SK-MEL-5 (cell line): ENCODE results near the gene SYTL5. TPM values are rescaled to one million over a fixed set of nuclear protein-coding genes. Genes with fewer than 3 reads are reported as not detected.

Experiments used
- DNase-seq: peaks from one replicate; pipeline ENCODE4 v3.0.0-alpha.2; 2016; ENCODE audit warnings: low read depth, low spot score
- in situ Hi-C: cut with HindIII; loops from 2 replicates; pipeline ENCODE4 v1.10.0; 2016; ENCODE audit warnings: low sequenced_read_pairs, high pct_unique_total_duplicates, low pct_unique_long_range_greater_than_20kb
- small RNA-seq, 2 experiments: library from RNA; depleted of rRNA; stranded (forward); fragments of <200 nt; gene quantifications; one replicate each; pipeline ENCODE3, GENCODE V24; 2014
- total RNA-seq: library from RNA; depleted of rRNA; stranded (reverse); fragments of >200 nt; shearing (Covaris generic); gene quantifications from 2 replicates; pipeline ENCODE4 v1.2.3, GENCODE V29; 2014; rRNA removed

Gene SYTL5
- total RNA-seq, 1 experiment from 2014 or later = 69.1 TPM

GRCh38 chrX:38163193-38163592 is 156.8 kb downstream of the SYTL5 start:
- in situ Hi-C loops = no loop called here
- no peak for DNase-seq

DNA sequence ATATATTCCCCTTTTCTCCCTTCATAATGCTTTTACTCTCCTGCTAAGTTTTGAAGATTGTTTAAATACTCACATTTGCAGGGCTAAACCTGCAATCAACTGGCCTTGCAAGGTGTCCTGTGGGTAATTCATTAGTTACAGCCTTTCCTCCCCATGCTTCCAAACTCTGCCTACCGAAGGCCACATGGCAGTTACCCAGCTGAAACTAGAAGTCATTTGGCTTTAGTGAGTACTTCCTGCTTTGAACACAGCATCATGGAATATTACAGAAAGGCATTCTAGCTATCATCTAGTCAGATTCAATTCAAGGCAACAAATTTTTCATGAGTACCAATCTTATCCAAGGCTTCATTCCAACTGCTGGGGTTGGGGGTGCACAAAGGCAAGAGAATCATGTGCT is 158.7 kb downstream of the SYTL5 start:
- in situ Hi-C loops = no loop called here
- no peak for DNase-seq

GRCh38 chrX:38166478-38167083 is 160.2 kb downstream of the SYTL5 start:
- in situ Hi-C loops = no loop called here
- peak; percentile 40 for DNase-seq

GRCh38 chrX:38170556-38170955 is 164.2 kb downstream of the SYTL5 start:
- DNase-seq = no peak
- in situ Hi-C loops = no loop called here

DNA sequence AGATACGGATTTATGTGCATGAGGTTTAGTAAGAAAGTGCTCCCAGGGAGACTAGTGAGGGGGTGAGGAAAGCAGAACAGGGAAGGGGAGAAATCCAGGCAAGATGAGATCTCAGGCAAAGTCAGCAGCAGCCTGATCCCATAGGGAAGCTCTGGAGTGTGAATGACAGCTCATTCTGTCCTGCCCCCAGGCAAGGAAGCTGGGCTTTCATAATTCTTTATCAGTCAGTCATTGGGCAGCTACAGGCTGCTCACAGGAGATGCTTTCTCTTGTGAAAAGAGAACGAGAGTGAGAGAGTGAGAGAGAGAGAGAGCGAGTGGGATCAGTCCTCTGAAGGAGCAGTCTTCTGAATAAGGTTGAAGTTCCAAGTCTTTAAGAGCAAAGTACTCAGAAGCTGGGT is 166.2 kb downstream of the SYTL5 start:
- in situ Hi-C loops = no loop called here

DNA sequence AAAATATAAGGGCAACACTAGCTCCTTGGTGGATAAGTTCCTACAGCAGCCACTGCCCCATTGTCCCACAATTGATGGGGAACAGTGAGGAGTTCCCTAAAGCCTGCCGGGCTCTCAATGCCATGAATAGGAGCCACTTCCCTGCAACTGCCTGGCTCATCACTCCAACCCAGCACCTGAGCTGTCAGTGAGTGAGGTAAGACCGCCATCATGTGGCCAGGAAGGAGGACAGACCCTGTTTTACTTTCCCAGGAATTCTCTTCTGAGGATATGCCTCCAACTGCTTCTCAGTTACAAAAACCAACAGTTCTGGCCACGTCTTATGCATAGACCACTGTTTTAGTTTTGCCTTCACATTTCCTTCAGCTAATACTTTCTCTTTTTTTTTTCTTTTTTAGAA is 168.8 kb downstream of the SYTL5 start:
- DNase-seq = peak; percentile 40
- in situ Hi-C loops = no loop called here

More for the DNA sequence above, 166.2 kb downstream of the SYTL5 start:
- DNase-seq = peak; percentile 26

GRCh38 chrX:38178396-38178795 is 172.0 kb downstream of the SYTL5 start:
- in situ Hi-C loops = no loop called here
- DNase-seq = no peak

Small RNAs within 50 kb of the gene (small RNA-seq; reads per million reads assigned to genes)
- gene MIR548AJ2 = 0 reads per million in 2 experiments

Other genes starting within 250 kb of the SYTL5 start
- 0.11 TPM in 2 replicates for gene CYBB, start 226.5 kb upstream of the SYTL5 start, total RNA-seq
- 125 and 137 TPM in 2 replicates for gene DYNLT3, start 159.0 kb upstream of the SYTL5 start, total RNA-seq
- gene SRPX, start 214.3 kb downstream of the SYTL5 start, total RNA-seq = 202 and 205 TPM in 2 replicates